ENCODE measurements around the gene EXOC6B. TPM values are rescaled to one million over a fixed set of nuclear protein-coding genes. Genes with fewer than 3 reads are reported as not detected.

EXOC6B gene
- total RNA-seq, 1 experiment from 2014 or later = 34.3 TPM

GRCh38 chr2:72824224-72824842 lies 1.5 kb downstream of the EXOC6B start:
- peak; percentile 12 to 54 for DNase-seq

GRCh38 chr2:72822794-72823193 lies 3.0 kb downstream of the EXOC6B start:
- Histone ChIP-seq H3K27me3 (ENCODE audit: insufficient read depth, low read depth) (no peaks in the 10 kb centered on the region), H3K4me1 (replicated peaks; ENCODE audit: insufficient read depth) (peaks cover 47% of the 10 kb centered on the region), H3K4me3 (no peak overlapping the region), H3K9me2 (ENCODE audit: insufficient read depth) (peaks cover 3% of the 10 kb centered on the region; the same call in 1 of the 2 replicates), H3K9me3 (ENCODE audit: insufficient read depth, low read depth) (no peaks in the 10 kb centered on the region), H2AFZ (no peak overlapping the region), H3F3A (ENCODE audit: insufficient read depth, low read depth) (peaks cover 11% of the 10 kb centered on the region), H4K20me1 (ENCODE audit: insufficient read depth) (no peaks in the 10 kb centered on the region), H3K79me2 (ENCODE audit: low read depth) (peaks cover 54% of the 10 kb centered on the region), H3K36me3 (ENCODE audit: low read depth) (peaks cover 8% of the 10 kb centered on the region), H3K4me2 (no peak overlapping the region), H3K27ac (no peak overlapping the region)
- ChIA-PET CTCF (no interaction called here), POLR2A (ENCODE audit: unreplicated experiment) (interaction anchor here (0.7 kb wide), 1 partner anchor 57 kb away, joined by 3 read pairs; no protein-coding TSS in a partner anchor)
- BruUV-seq (replicated peaks) = no TSS peak
- intact Hi-C loops (cut with micrococcal nuclease; ENCODE audit: unreplicated experiment) = no loop called here
- TF ChIP-seq EZH2 (IDR thresholded peaks at IDR 0.05; ENCODE audit: low read depth) = no peak
- no peak for TF ChIP-seq CTCF (conservative IDR thresholded peaks at IDR 0.05)
- no peak for DNase-seq

More at GRCh38 chr2:72824224-72824842, 1.5 kb downstream of the EXOC6B start:
- Histone ChIP-seq H3K4me3 (peak overlapping the region; percentile 76; the same call in 1 of the 2 replicates), H3K79me2 (ENCODE audit: low read depth) (peaks cover 47% of the 10 kb centered on the region), H3K9me3 (ENCODE audit: insufficient read depth, low read depth) (peaks cover 5% of the 10 kb centered on the region; the same call in 1 of the 2 replicates), H2AFZ (no peak overlapping the region), H3F3A (ENCODE audit: insufficient read depth, low read depth) (peaks cover 23% of the 10 kb centered on the region), H3K36me3 (ENCODE audit: low read depth) (peaks cover 8% of the 10 kb centered on the region; the same call in 1 of the 2 replicates), H3K4me1 (replicated peaks; ENCODE audit: insufficient read depth) (peaks cover 60% of the 10 kb centered on the region), H3K27ac (0 out of 2 replicates have a peak overlapping the region, but pooled peaks have one; percentile 6), H3K9me2 (ENCODE audit: insufficient read depth) (peaks cover 3% of the 10 kb centered on the region; the same call in 1 of the 2 replicates), H3K4me2 (peak overlapping the region; percentile 88), H4K20me1 (ENCODE audit: insufficient read depth) (no peaks in the 10 kb centered on the region), H3K27me3 (ENCODE audit: insufficient read depth, low read depth) (no peaks in the 10 kb centered on the region)
- CTCF ChIA-PET = no interaction called here
- POLR2A ChIA-PET (ENCODE audit: unreplicated experiment) = interaction anchor here (0.6 to 0.7 kb wide), 2 partner anchors 44 to 1757 kb away, joined by 3 to 6 read pairs; no protein-coding TSS in a partner anchor
- intact Hi-C loops (cut with micrococcal nuclease; ENCODE audit: unreplicated experiment) = no loop called here
- TF ChIP-seq EZH2 (IDR thresholded peaks at IDR 0.05; ENCODE audit: low read depth) = no peak
- TF ChIP-seq CTCF (conservative IDR thresholded peaks at IDR 0.05) = no peak
- BruUV-seq (replicated peaks) = no TSS peak

GRCh38 chr2:72821983-72822382 lies 3.9 kb downstream of the EXOC6B start:
- ChIA-PET CTCF (interaction anchor here (1.4 kb wide), 1 partner anchor 41 kb away, joined by 3 read pairs; no protein-coding TSS in a partner anchor), POLR2A (ENCODE audit: unreplicated experiment) (no interaction called here)
- no peak for DNase-seq
- Histone ChIP-seq H3K79me2 (ENCODE audit: low read depth) (peaks cover 54% of the 10 kb centered on the region), H3K27ac (no peak overlapping the region), H3K4me1 (replicated peaks; ENCODE audit: insufficient read depth) (peaks cover 38% of the 10 kb centered on the region), H3K9me2 (ENCODE audit: insufficient read depth) (peaks cover 3% of the 10 kb centered on the region; the same call in 1 of the 2 replicates), H3F3A (ENCODE audit: insufficient read depth, low read depth) (peaks cover 3% of the 10 kb centered on the region), H4K20me1 (ENCODE audit: insufficient read depth) (no peaks in the 10 kb centered on the region), H3K36me3 (ENCODE audit: low read depth) (peaks cover 8% of the 10 kb centered on the region), H3K4me2 (no peak overlapping the region), H3K4me3 (no peak overlapping the region), H3K9me3 (ENCODE audit: insufficient read depth, low read depth) (no peaks in the 10 kb centered on the region), H2AFZ (no peak overlapping the region), H3K27me3 (ENCODE audit: insufficient read depth, low read depth) (no peaks in the 10 kb centered on the region)
- intact Hi-C loops (cut with micrococcal nuclease; ENCODE audit: unreplicated experiment) = no loop called here
- TF ChIP-seq EZH2 (IDR thresholded peaks at IDR 0.05; ENCODE audit: low read depth) (no peak), CTCF (conservative IDR thresholded peaks at IDR 0.05) (no peak)
- no TSS peak for BruUV-seq (replicated peaks)
